ENCODE data around the gene RPS6KB1.
"Not testable (repeated sequence)": the region's sequence is repeated elsewhere in the genome, so short reads cannot be mapped to it uniquely, and the experiment has no call there.

RPS6KB1 gene

DNA sequence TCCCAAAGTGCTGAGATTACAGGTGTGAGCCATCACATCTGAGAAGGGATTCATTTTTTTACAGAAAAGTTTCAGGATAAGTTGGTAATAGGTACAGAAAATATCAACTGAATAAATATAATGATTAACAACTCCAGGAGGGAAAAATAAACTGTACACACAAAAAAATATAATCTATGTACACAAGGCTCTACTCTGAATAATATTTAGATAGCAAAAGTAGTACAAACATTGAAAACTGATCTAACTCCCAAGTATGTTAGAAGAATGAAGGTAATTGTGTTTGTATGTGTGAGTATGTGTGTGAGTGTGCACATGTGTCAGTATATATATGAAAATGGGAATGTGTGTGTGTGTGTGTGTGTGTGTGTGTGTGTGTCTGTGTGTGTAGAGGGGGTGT, 20.6 kb upstream of the RPS6KB1 start:
- DNase-seq: no peak

DNA sequence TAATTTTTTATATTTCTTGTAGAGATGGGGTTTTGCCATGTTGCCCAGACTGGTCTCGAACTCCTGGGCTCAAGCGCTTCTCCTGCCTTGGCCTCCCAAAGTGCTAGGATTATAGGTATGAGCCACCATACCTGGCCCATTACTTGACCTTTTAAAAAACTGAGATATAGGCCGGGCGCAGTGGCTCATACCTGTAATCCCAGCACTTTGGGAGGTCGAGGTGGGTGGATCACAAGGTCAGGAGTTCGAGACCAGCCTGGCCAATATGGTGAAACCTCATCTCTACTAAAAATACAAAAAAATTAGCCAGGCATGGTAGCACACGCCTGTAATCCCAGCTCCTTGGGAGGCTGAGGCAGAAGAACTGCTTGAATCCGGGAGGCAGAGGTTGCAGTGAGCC, 19.5 kb upstream of the RPS6KB1 start:
- DNase-seq: not testable (repeated sequence)

DNA sequence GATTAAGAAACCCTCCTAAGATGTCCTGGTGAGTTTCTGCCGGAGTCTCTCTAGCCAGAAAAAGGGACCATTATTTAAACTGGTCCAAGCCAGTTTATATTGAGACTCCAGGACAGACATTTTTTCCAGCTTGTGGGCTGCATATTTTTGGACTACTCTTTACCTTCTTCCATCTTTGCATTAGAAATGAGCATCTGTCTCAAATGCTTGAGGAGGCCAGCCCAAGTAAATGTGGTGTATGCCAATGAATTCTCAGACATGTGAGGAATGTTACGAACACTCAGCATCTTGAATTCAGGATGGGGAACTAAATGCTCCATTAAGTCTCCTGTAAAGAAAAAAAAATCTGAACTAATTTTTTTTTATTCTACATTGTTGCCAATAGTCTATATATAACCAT, 18.5 kb upstream of the RPS6KB1 start:
- no peak for DNase-seq

DNA sequence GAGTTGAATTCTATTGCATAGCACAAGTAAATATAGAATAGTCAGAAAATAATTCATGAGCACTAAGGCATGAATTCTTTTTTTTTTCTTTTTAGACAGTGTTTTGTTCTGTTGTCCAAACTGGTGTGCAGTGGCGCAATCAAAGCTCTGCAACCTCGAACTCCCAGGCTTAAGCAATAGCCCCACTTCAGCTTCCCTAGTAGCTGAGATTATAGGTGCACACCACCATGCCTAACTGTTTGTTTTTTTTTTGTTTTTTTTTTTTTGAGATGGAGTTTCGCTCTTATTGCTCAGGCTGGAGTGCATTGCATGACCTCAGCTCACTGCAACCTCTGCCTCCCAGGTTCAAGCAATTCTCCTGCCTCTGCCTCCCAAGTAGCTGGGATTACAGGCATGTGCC, 16.8 kb upstream of the RPS6KB1 start:
- DNase-seq: no peak

DNA sequence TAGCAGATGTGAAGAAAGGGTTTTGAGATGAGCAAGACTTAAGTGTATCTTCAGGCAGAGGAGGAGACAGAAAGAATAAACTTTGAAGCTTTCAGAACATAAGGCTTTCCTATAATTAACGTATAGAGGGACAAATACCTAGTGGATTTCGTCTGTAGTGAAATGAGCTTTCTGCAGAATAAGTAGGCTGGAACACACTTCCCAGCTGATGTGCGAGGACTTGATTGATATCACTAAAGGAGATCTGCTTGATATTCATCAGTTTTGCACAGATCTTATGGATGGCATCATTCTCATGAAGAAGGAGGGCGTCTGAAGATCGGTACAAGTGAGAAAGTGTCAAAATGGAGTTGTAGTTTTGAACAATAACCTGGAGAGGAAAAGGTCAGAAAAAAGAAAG, 15.0 kb upstream of the RPS6KB1 start:
- DNase-seq: no peak

DNA sequence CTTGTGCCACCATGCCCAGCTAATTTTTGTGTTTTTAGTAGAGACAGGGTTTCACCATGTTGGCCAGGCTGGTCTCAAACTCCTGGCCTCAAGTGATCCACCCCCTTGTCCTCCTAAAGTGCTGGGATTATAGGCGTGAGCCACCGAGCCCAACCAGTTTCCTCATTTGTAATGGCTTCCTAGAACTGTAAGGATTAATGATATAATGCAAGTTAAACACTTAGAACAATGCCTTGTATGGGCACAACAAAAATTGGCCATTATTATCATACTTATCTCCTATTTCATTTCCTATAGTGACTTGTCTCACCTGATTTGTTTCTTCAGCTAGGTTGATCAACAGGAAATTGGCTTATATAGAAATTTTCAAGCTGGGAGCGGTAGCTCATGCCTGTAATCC, 14.3 kb upstream of the RPS6KB1 start:
- DNase-seq: no peak

DNA sequence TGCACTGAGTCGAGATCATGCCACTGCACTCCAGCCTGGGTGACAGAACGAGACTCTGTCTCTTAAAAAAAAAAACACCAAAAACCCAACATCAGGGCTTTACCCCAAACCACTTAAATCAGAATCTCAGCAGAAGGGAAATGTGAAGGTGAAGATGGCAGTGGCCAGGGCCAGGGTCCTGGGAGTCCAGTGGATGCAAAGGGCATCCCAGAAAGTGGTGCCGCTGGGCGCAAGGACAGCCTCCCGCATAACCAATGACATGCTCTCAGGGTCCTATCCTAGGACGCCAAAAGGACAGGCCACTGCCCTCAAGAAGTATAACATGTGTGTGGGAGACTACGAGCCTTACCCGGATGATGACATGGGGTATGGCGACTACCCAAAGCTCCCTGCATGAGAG, 8.1 kb upstream of the RPS6KB1 start:
- DNase-seq: no peak

DNA sequence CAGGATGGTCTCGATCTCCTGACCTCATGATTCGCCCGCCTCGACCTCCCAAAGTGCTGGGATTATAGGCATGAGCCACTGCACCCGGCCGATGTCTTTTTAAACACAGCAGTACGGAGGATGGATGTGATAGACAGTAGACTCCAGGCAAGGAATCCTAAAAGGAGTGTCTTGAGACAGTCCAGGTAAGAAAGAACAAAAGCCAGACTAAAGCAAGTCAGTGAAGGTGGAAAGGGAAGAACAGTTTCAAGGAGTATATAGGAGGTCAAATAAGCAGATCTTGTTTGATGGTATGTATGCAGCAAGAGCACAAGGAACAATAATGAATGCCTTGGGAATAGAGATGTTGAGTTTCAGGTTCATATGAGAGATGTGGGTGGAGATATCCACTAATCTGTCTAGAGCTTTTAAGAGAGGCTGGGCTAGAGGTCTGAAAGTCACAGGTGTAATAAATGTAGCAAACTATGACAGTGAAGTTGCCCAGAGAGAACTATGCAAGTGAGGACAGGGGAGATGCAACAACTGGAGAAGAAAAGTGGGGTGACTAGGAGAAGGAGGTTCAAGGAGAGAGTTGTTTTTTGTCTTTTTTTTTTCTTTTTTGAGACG, 4.7 kb upstream of the RPS6KB1 start:
- DNase-seq: no peak

DNA sequence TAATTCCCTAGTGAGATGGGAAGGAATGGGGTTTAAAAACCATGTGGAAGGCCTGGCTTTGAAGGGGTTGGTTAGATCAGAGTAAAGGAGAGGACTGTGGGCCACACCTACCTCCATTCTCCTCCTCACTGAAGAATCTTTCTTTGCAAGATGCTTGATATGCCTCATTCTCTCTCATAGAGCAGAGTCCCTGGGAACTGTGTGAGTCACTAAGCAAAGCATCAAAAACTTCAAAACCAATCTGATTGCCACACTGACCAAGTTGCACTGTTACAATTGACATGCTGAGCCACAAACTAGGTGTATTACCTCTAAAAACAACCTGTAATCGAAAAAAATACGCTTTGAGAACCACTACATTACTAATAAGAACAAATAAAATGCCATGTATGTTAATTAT, 2.2 kb upstream of the RPS6KB1 start:
- DNase-seq: no peak

DNA sequence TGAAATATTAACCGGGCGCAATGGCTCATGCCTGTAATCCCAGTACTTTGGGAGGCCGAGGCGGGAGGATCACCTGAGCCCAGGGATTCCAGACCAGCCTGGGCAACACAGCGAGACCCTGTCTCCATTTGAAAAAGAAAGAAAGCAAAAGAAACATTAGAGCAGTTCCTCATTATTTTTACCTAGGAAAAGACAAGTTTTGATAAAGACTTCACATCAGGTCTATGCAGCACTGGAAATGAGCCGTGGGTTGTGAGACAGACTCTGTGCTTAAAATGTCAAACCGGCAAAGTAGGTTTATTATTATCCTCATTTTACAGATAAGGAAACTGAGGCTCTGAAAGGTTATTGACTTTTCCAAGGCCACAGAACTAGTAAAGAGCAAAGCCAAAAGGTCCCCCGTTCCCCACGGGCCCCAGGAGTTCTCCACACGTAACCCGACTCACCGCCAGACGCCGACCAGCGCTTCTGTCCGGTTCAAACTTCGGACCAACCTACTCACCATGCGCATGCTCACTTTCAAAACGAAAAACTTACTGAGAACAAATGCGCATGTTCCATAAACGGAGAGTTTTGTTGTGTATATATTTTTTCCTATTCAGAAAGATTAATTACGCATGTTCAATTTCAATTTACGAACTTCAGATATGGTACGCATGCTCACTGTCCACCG, 534 bp upstream of the RPS6KB1 start:
- DNase-seq: no peak

DNA sequence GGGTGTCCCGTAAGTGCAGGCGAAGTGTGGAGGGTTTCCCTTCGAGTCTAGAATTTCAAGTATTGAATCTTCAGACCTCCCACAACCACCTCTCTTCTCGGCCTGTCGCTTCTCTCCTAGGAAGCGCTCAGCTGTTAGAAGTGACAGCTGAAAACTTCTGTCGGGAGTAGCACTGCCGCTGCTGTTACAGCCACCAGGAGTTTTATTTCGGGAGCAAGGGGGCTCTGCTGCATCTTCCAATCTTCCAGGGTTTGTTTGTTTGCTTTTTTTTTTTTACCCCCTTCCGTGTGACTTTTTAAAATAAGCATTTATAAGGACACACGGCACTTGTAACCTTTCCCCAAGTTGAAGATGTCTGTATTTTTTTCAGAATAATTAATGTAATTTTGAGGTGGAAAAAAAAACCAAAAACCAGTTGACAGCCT, 767 bp downstream of the RPS6KB1 start:
- no peak for DNase-seq

DNA sequence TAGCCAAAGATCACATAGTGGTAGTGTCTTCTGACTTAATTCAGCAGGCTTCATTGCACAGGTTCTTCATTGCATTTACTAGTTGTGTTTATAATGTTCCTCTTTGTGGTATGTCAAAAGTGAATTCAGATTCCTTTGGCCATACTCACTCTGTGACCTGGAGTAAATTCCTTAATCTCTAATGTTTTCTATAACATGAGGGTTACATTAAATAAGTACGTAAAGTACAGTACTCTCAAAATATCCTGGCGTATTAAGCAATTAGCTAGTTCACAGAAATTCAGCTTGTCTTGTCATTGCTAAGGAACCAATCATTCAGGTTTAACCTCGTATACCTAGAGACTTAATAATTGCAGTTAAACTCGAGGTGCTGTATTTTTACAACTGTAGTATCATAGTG, 4.2 kb downstream of the RPS6KB1 start:
- DNase-seq: no peak

DNA sequence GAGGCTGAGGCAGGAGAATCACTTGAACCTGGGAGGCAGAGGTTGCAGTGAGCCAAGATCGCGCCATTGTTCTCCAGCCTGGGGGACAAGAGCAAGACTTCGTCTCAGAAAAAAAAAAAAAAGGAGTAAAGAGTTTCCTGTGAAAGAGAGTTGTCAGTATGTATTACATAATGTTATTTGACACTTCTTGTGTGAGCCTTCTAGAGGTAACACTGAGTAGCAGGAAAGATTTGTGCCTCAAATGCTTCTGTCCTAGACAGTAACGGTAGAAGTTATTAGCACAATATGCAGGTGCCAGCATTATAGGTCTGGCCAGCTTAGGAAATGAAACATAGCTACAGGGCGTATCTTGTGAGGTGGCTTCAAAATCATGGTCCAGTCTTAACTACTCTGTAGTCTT, 6.2 kb downstream of the RPS6KB1 start:
- DNase-seq: no peak

DNA sequence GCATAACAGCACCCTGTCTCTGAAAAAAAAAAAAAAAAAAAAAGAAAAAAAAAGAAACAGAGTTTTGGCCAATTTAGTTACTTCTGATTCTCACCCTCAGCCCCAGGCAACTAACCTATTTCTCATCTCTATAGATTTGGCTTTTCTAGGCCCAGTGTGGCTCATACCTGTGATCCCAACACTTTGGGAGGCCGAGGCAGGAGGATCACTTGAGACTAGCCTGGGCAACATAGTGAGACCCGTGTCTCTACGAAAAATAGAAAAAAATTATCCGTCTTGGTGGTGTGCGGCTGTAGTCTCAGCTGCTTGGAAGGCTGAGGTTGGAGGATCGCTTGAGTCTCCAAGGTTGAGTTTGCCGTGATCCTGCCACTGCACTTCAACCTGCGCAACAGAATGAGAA, 8.7 kb downstream of the RPS6KB1 start:
- DNase-seq: no peak

DNA sequence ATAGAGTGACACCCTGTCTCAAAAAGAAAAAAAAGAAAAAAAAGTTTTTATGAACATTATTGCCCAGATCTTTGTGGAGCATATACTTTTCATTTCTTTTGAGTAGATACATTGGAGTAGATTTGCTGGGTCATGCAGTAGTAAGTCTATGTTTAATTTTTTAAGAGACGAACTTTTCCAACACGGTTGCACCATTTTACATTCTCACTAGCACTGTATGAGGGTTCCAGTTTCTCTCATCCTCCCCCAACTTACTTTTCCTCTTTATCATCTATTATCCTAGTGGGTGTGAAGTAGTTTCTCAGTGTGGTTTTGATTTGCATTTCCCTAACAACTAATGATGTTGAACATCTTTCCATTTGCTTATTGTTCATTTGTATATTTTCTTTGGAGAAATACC, 10.5 kb downstream of the RPS6KB1 start:
- DNase-seq: no peak

DNA sequence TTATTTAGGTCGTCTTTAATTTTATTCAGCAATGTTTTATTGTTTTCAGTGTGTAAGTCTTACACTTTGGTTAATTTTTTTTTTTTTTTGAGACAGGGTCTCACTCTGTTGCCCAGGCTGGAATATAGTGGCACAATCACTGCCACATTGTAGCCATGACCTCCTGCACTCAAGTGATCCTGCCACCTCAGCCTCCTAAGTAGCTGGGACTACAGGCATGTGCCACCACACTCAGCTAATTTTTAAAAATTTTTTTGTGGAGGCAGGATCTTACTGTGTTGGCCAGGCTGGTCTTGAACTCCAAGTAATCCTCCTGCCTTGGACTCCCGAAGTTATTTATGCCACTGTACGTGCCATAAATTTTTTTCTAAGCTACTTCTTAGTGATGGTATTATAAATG, 14.5 kb downstream of the RPS6KB1 start:
- no peak for DNase-seq

DNA sequence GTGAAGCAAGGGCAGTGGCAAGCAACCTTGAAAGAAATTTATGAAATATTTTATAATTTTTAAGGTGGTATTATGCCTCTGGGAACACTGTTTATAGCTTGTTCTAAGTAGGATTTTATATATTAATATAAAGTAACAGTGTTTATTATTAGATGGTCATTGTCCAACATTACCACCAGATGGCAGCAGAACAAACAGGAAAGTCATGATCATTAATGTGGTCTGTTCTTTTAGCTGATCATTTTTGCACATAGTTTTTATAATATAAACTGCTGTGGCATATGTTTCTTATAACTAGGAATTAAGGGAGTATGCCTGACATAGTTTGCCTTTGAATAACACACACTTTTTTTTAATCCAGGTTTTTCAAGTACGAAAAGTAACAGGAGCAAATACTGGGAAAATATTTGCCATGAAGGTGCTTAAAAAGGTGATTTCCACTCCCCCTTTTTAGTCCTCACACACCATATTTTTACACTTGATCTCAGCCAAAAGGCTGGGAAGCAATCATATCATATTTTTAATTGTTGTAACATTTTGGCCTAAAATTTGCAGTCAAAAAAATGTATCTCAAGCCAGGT, 21.4 kb downstream of the RPS6KB1 start:
- DNase-seq: no peak

DNA sequence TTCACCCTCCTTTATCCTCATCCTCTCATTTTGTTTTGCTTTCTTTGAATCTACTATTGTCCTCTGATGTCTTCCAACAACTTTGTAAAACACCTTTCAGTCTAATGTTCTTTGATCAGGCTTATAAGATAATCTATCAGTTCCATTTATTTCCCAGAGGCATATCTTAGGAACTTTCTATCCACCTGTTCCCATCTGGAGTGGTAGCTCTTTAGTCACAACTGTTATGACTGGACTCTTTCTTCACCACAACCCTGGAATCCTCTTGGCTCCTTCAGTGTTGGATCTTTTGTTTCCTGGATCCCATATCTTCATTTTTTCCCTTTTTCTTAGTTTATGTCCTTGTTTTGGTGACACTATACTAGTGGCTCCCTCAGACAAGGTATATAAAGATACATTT, 23.5 kb downstream of the RPS6KB1 start:
- DNase-seq: no peak

DNA sequence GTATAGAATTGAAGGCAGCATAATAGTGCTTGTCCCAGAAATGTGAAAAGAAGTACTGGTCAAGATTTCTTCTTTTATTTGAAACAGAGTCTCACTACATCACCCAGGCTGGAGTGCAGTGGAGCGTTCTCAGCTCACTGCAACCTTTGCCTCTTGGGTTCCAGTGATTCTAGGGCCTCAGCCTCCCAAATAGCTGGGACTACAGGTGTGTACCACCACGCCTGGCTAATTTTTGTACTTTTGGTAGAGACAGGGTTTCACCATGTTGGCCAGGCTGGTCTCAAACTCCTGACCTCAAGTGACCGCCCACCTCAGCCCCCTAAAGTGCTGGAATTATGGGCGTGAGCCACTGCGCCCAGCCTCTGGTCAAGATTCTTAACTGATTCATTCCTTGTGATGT, 27.7 kb downstream of the RPS6KB1 start:
- DNase-seq: not testable (repeated sequence)

DNA sequence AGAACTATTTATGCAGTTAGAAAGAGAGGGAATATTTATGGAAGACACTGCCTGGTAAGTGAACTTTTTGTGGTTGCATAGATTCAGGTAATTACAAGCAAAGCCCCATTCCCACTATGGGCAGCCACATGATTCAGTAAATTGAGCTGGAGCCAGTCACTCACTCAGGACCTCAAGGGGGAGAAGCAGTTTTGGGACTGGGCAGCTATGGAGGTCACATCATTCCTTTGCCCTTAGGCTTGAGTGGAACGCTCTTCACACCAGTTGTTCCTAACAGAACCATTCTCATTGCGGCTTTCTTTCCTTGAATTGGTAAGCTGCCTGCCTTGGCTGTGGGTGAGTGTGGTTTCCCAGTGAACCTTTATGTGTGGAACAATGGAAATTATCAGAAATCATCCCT, 37.2 kb downstream of the RPS6KB1 start:
- DNase-seq: not testable (repeated sequence)

DNA sequence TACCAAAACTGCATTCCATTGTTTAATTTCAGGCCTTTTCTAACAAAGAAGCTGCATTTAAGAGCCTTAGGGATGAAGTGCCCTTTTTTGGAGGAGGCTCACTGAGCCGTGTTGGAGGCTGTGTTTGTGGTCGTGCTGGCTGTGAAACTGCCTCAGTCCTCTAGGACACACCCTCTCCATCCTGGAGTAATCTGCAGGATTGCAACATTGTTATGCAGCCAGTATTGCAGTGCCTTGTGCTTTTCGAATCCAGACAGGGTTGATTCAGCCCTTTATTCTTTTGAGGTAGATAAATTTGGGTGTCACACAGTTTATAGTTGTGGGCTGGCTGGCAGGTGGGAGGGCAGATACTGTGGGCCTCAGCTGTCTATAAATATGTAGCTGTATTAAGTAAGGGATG, 37.8 kb downstream of the RPS6KB1 start:
- DNase-seq: not testable (repeated sequence)

DNA sequence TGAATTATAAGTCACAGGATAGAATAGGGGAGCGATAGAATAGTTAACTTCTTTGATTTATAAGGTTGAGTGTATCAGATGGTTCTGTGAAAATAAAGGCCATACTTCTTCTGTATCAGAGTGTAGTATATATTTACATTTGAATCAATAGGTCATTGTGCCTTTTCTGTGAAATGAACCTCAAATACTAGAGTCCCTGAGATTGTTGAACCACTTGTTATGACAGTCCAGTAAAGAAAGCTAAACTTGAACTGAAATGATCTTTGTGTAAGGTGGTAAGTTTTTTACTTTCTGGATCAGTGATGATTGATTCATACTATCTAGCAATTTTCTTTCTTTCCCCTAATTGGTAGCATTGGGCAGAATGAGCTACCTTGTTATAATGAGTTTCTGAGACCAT, 40.4 kb downstream of the RPS6KB1 start:
- DNase-seq: not testable (repeated sequence)

DNA sequence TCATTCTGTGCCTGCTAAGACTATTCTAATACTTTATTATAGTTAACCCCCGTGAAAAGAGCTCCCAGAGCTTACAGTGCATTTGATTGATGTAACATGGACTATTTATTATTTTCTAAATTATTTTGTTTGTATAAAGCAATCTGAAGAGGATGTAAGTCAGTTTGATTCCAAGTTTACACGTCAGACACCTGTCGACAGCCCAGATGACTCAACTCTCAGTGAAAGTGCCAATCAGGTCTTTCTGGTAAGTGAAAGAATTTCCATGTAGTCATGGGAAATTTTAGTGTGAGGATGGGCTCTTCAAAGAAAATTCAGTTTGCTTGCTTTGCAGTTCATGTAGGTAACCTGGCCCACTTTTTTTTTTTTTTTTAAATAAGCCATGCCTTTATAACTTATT, 47.8 kb downstream of the RPS6KB1 start:
- not testable (repeated sequence) for DNase-seq

DNA sequence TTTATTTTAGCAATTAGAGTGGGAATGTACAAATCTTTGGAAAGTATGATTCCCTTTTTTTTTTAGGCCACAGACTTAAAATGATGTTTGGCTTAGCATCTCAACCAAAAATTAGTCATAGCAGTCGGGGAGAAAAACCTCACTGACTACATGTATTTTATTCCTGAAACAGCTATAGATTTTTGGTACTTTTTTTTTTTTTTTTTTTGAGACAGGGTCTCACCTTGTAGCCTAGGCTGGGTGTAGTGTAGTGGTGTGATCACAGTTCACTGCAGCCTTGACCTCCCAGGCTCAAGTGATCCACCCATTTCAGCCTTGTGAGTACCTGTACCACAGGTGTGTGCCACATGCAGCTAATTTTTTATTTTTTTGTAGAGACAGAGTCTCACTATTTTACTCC, 48.2 kb downstream of the RPS6KB1 start:
- no peak for DNase-seq

DNA sequence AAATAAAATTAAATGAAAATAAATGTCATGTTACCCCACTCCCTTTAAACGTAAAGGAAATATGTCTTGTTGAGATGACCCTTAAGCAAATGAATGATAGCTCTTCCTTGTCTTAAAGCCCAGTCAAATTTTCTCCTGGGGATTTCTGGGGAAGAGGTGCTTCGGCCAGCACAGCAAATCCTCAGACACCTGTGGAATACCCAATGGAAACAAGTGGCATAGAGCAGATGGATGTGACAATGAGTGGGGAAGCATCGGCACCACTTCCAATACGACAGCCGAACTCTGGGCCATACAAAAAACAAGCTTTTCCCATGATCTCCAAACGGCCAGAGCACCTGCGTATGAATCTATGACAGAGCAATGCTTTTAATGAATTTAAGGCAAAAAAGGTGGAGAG, 53.5 kb downstream of the RPS6KB1 start:
- not testable (repeated sequence) for DNase-seq
